IPS-18a (cell line): ENCODE data around the gene SEMA4G.

Experiments
- H3K27ac ChIP-seq: one replicate; pipeline ENCODE4 v1.5.1; 2013; ENCODE audit warnings: low read length
- H3K27me3 ChIP-seq: one replicate; pipeline ENCODE4 v1.6.1; 2013; ENCODE audit warnings: mild to moderate bottlenecking, low read length; ENCODE audit not compliant: control insufficient read depth, insufficient read depth
- H3K36me3 ChIP-seq: one replicate; pipeline ENCODE4 v1.6.1; 2013; ENCODE audit warnings: low read depth, low read length; ENCODE audit not compliant: control insufficient read depth
- H3K4me1 ChIP-seq: one replicate; pipeline ENCODE4 v1.6.1; 2013; ENCODE audit warnings: low read depth, low read length; ENCODE audit not compliant: control insufficient read depth
- H3K4me3 ChIP-seq: one replicate; pipeline ENCODE4 v1.5.1; 2013; ENCODE audit warnings: low read length
- H3K9ac ChIP-seq: one replicate; pipeline ENCODE4 v1.6.1; 2013; ENCODE audit warnings: mild to moderate bottlenecking, low read length, moderate library complexity
- H3K9me3 ChIP-seq: one replicate; pipeline ENCODE4 v1.6.1; 2013; ENCODE audit warnings: low read depth, low read length; ENCODE audit not compliant: control insufficient read depth

SEMA4G gene

GRCh38 chr10:100982916-100983830, 13.9 kb downstream of the SEMA4G start:
- no peak overlapping the region for H3K27ac ChIP-seq
- H3K36me3 ChIP-seq, result peaks cover 18% of the 10 kb centered on the region

DNA sequence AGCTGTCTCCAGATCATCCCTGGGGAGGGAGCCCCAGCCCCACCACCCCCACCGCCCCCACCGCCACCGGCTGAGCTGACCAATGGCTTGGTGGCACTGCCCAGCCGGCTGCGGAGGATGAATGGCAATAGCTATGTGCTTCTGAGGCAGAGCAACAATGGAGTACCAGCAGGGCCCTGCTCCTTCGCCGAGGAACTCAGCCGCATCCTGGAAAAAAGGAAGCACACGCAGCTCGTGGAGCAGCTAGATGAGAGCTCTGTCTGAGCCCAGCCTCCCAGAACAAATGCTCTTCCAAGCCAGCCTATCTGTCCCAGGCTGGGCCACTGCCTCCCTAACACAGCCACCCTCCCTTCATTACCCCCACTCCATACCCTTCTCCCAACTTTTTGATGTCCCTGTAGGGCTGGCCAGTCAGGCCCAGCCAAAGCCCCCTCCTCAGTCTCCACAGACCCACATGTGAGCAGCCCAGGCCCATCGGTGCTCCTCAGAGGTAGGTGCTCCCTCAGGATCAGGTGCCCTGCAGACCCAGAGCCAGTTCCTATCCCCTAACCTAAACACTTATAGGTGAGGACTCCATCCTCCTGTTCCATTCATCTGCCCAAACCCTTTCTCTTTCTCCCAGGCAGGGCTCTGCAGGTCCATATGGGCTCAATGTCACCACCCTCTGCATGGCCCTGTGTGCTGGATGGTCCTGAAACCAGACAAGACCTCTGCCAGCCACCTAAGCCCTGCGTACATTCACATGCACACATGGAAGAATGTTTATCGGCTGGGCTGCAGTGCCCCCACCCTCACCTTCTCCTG, 14.8 kb downstream of the SEMA4G start:
- no peaks in the 10 kb centered on the region for H3K9me3 ChIP-seq
- peaks cover 4% of the 10 kb centered on the region for H3K4me1 ChIP-seq
- H3K4me3 ChIP-seq, result no peak overlapping the region
- H3K9ac ChIP-seq, result no peak overlapping the region
- no peak overlapping the region for H3K27ac ChIP-seq
- H3K36me3 ChIP-seq, result peaks cover 19% of the 10 kb centered on the region
- no peaks in the 10 kb centered on the region for H3K27me3 ChIP-seq

More at GRCh38 chr10:100982916-100983830, 13.9 kb downstream of the SEMA4G start:
- H3K4me3 ChIP-seq, result no peak overlapping the region
- no peaks in the 10 kb centered on the region for H3K9me3 ChIP-seq
- no peaks in the 10 kb centered on the region for H3K27me3 ChIP-seq
- peaks cover 4% of the 10 kb centered on the region for H3K4me1 ChIP-seq
- H3K9ac ChIP-seq, result no peak overlapping the region

GRCh38 chr10:100984672-100985177, 15.4 kb downstream of the SEMA4G start:
- H3K4me1 ChIP-seq, result peaks cover 4% of the 10 kb centered on the region
- no peaks in the 10 kb centered on the region for H3K9me3 ChIP-seq
- no peaks in the 10 kb centered on the region for H3K27me3 ChIP-seq
- H3K27ac ChIP-seq, result no peak overlapping the region
- no peak overlapping the region for H3K4me3 ChIP-seq
- no peak overlapping the region for H3K9ac ChIP-seq
- peaks cover 26% of the 10 kb centered on the region for H3K36me3 ChIP-seq

GRCh38 chr10:100985336-100985735, 16.0 kb downstream of the SEMA4G start:
- Histone ChIP-seq H3K36me3 (peaks cover 31% of the 10 kb centered on the region), H3K27me3 (no peaks in the 10 kb centered on the region)

DNA sequence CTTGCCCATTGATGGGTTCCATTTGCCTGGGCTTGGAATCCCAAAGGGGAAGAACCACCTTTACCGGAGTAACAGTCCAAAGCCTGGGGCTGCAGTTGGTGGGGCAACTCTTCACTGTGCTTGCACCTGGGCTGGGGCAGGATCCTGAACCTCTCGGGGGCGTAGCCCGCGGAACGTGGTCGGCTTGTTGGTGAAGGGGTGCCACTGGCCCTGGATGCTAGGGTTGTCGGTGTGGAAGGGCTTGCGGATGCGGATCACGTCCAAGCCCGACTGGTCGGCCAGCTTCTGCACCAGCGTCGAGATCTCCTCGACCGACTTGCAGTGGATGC, 17.3 kb downstream of the SEMA4G start:
- Histone ChIP-seq H3K36me3 (peaks cover 33% of the 10 kb centered on the region), H3K4me1 (peaks cover 4% of the 10 kb centered on the region), H3K27ac (no peak overlapping the region)

More at GRCh38 chr10:100985336-100985735, 16.0 kb downstream of the SEMA4G start:
- Histone ChIP-seq H3K9ac (no peak overlapping the region), H3K9me3 (no peaks in the 10 kb centered on the region), H3K4me1 (peaks cover 4% of the 10 kb centered on the region), H3K27ac (no peak overlapping the region), H3K4me3 (no peak overlapping the region)

DNA sequence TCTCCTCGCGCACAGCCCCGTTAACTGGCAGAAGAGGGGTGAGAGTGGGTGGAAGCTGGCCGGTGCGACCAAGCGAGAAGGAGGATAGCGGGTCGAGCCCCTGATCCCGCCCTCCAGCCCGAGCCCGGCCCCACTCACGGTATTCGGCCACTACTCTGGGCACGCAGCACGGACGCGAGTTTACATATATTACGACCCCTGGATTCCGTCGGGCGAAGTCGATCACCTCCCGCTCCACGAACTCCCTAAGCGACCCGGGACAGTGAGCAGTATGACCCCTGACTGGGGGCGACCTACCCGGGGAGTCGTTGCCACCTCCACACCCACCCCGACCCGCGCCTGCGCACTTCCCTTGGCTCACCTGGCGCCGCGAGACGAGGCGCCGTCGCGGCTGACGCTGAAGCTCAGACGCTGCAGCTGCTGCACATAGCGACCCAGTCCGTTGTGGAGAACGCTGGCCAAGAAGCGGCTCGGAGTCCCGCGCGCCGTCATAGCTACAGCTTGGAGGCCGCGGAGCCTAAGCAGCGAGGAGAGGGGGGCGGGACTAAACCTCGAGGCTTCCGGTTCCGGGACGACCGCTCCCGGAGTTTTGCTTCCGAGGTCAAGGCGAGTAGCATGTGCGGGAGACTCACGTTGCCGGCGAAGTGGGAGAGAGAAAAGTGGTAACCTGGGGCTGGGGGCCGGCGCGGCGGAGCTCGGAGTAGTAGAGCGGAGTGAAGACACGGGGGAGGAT, 17.8 kb downstream of the SEMA4G start, which contains the start of the genes MRPL43 and TWNK:
TSS of gene MRPL43 (minus strand) at position 546 of the 733 bp plus-strand sequence. CDS start at position 492, 54 bp downstream.
TSS of gene TWNK (plus strand) at position 592 of the 733 bp plus-strand sequence. CDS start 668 bp downstream, outside the sequence.
- peak within 1 kb of the TSS; percentile 99 for H3K4me3 ChIP-seq
- peaks cover 31% of the 10 kb centered on the region for H3K36me3 ChIP-seq
- H3K9me3 ChIP-seq, result no peaks in the 10 kb centered on the region
- peaks cover 4% of the 10 kb centered on the region for H3K4me1 ChIP-seq
- no peaks in the 10 kb centered on the region for H3K27me3 ChIP-seq
- H3K9ac ChIP-seq, result peak within 1 kb of the TSS; percentile 96
- peak within 1 kb of the TSS; percentile 73 for H3K27ac ChIP-seq

More for the DNA sequence above, 17.3 kb downstream of the SEMA4G start:
- Histone ChIP-seq H3K9me3 (no peaks in the 10 kb centered on the region), H3K9ac (peak overlapping the region; percentile 96), H3K4me3 (peak overlapping the region; percentile 99), H3K27me3 (no peaks in the 10 kb centered on the region)

DNA sequence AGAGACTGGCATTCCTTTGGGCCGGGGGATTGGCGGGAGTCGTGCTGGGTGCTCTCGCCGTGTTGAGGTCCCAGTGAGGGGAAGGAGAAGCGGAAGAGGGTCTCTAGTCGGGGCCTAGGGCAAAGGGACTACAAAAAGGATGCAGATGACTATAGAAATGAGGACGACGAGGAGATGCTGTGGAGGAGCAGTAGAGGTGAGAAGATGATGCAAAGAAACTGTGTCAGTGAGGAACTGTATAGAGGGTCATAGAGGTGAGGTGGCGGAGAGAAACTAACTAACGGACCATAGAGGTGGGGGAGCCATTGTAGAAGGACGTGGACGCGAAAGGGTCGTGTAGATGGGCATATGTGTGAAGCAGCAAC, 18.4 kb downstream of the SEMA4G start:
- Histone ChIP-seq H3K27ac (peak overlapping the region; percentile 73), H3K4me1 (peaks cover 4% of the 10 kb centered on the region), H3K9me3 (no peaks in the 10 kb centered on the region), H3K27me3 (no peaks in the 10 kb centered on the region), H3K36me3 (peaks cover 28% of the 10 kb centered on the region), H3K4me3 (peak overlapping the region; percentile 99), H3K9ac (peak overlapping the region; percentile 96)

- no peaks in the 10 kb centered on the region for H3K27me3 ChIP-seq
- H3K4me3 ChIP-seq, result peak overlapping the region; percentile 99
- no peaks in the 10 kb centered on the region for H3K9me3 ChIP-seq
- peaks cover 33% of the 10 kb centered on the region for H3K36me3 ChIP-seq
- peak overlapping the region; percentile 96 for H3K9ac ChIP-seq
- no peak overlapping the region for H3K27ac ChIP-seq
- peaks cover 4% of the 10 kb centered on the region for H3K4me1 ChIP-seq
Observed at GRCh38 chr10:100988166-100988565, 18.9 kb downstream of the SEMA4G start.

GRCh38 chr10:100989088-100989487, 19.8 kb downstream of the SEMA4G start:
- H3K4me1 ChIP-seq, result peaks cover 4% of the 10 kb centered on the region
- H3K9me3 ChIP-seq, result no peaks in the 10 kb centered on the region
- H3K27me3 ChIP-seq, result no peaks in the 10 kb centered on the region
- H3K4me3 ChIP-seq, result no peak overlapping the region
- H3K9ac ChIP-seq, result no peak overlapping the region
- no peak overlapping the region for H3K27ac ChIP-seq
- H3K36me3 ChIP-seq, result peaks cover 41% of the 10 kb centered on the region

- Histone ChIP-seq H3K27ac (no peak overlapping the region), H3K36me3 (peaks cover 44% of the 10 kb centered on the region), H3K27me3 (no peaks in the 10 kb centered on the region), H3K9me3 (no peaks in the 10 kb centered on the region), H3K4me1 (peaks cover 12% of the 10 kb centered on the region), H3K9ac (no peak overlapping the region), H3K4me3 (no peak overlapping the region)
Observed at GRCh38 chr10:100993986-100994708, 24.8 kb downstream of the SEMA4G start.
